GM19099 (cell line): Measurements from ENCODE around the gene HAUS3.

ENCODE experiments used
- POLR2A ChIP-seq: IDR thresholded peaks from 3 replicates; pipeline ENCODE4 v1.6.1; 2011; ENCODE audit warnings: low read depth; ENCODE audit not compliant: insufficient read length; ENCODE audit errors: extremely low read depth

HAUS3 gene, protein sequence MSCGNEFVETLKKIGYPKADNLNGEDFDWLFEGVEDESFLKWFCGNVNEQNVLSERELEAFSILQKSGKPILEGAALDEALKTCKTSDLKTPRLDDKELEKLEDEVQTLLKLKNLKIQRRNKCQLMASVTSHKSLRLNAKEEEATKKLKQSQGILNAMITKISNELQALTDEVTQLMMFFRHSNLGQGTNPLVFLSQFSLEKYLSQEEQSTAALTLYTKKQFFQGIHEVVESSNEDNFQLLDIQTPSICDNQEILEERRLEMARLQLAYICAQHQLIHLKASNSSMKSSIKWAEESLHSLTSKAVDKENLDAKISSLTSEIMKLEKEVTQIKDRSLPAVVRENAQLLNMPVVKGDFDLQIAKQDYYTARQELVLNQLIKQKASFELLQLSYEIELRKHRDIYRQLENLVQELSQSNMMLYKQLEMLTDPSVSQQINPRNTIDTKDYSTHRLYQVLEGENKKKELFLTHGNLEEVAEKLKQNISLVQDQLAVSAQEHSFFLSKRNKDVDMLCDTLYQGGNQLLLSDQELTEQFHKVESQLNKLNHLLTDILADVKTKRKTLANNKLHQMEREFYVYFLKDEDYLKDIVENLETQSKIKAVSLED

GRCh38 chr4:2241410-2242353, at the start of gene HAUS3, which contains the start of gene POLN:
Gene HAUS3 (minus strand): TSS chr4:2242121. CDS start chr4:2240946, 1,175 bp downstream.
Gene POLN (minus strand): TSS chr4:2242121. CDS start chr4:2229231, 12,890 bp downstream.
- peak; percentile 87 for TF ChIP-seq POLR2A

DNA sequence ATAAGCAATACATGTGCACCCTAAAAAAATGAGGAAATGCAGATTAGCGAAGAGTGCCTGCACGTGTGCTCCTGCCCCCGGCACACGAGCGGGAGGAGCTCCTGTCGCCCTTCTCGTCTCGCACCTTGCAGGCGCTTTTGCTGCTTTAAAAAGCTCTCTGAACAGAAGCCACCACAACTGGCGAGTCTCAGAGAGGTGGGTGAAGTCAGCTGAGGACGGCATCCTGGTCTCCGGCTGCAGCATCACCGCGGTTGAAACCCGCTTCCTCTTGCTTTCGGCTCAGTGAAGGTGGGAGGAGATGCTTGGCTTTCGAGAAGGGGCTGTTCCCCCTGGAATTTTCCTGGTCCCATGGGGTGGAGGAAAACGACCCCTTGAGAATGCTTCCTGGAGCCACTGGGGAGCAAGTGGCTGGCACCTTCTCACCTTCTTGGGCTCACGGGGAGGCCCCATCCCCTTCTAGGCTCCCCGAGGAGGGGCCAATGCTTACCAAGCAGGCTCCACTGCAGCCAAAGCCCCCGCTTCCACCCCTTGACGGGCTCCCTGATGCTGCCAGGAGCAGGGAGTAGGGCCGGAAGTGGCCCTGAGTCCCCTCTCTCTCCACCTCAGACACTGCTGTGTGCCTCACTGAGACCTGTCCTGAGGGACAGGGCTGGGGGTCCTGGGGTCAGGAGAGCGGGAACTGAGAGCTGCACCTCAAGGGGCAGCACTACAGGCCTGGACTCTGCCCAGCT, 49.2 kb upstream of the HAUS3 start:
- no peak for TF ChIP-seq POLR2A

GRCh38 chr4:2290488-2290887, 48.6 kb upstream of the HAUS3 start:
- TF ChIP-seq POLR2A: no peak

DNA sequence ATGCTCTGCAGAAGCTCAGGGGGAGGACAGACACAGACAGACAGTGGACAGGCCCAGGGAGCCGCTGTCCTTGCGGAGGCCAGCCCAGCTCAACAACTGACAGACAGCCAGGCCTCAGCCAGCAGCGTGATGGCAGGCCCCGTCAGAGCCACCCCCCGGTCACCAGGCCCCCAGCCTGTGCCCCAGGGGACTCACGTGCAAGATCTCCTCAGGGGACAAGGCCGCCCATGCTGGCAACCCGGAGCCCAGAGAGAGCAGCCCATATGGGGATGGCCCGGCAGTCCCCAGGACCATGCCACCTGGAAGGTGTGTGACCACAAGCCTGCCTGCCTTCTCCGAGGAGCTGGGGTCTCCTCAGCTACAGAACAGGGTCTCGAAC, 48.0 kb upstream of the HAUS3 start:
- no peak for TF ChIP-seq POLR2A

GRCh38 chr4:2289311-2289954, 47.5 kb upstream of the HAUS3 start:
- no peak for TF ChIP-seq POLR2A

GRCh38 chr4:2288051-2288541, 46.2 kb upstream of the HAUS3 start:
- TF ChIP-seq POLR2A: no peak

DNA sequence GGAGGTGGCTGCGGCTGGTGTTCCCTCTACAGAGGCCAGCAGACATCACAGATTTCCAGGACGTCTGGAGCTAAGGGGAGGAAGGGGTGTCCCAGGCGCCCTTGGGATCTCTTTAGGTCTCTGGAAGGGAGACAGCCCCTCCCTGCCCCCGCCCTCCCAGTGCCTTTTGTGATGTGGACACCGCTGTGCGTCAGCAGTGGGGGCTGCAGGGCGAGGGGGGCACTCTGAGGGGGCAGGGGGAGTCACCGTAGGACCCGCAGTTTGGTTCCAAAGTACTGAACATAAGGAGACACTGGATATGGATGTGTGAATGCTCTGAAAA, 45.6 kb upstream of the HAUS3 start:
- TF ChIP-seq POLR2A: no peak

GRCh38 chr4:2286904-2287593, 45.1 kb upstream of the HAUS3 start:
- TF ChIP-seq POLR2A: no peak

GRCh38 chr4:2285613-2286381, 43.9 kb upstream of the HAUS3 start:
- no peak for TF ChIP-seq POLR2A

GRCh38 chr4:2284934-2285612, 43.2 kb upstream of the HAUS3 start:
- TF ChIP-seq POLR2A: no peak

- TF ChIP-seq POLR2A: no peak
Measured at GRCh38 chr4:2284161-2284933, 42.4 kb upstream of the HAUS3 start.

- no peak for TF ChIP-seq POLR2A
Measured at GRCh38 chr4:2283199-2283711, 41.3 kb upstream of the HAUS3 start.
